NCI-H2171 (cell line): ENCODE data around the gene SCMH1.

Source experiments
- DNase-seq: peaks from one replicate; lab custom pipeline; 2025; lab: John Stamatoyannopoulos, UW

Gene SCMH1

GRCh38 chr1:41024953-41025352 is 217.2 kb downstream of the SCMH1 start:
- DNase-seq: no peak

- no peak for DNase-seq
Observed at GRCh38 chr1:41023279-41023990, 218.7 kb downstream of the SCMH1 start.

- no peak for DNase-seq
Observed at GRCh38 chr1:41022424-41022823, 219.7 kb downstream of the SCMH1 start.

GRCh38 chr1:41021526-41022308 is 220.4 kb downstream of the SCMH1 start, which contains the start of gene SLFNL1:
SLFNL1 (minus strand) TSS chr1:41021725; CDS start chr1:41020660, 1,065 bp downstream.
- no peak for DNase-seq

- DNase-seq: no peak
Observed at GRCh38 chr1:41020654-41021053, 221.5 kb downstream of the SCMH1 start.

- no peak for DNase-seq
Observed at GRCh38 chr1:41020109-41020576, 222.0 kb downstream of the SCMH1 start.

GRCh38 chr1:41019353-41019745 is 222.8 kb downstream of the SCMH1 start:
- DNase-seq: no peak

GRCh38 chr1:41018018-41018410 is 224.1 kb downstream of the SCMH1 start:
- no peak for DNase-seq

GRCh38 chr1:41017141-41018017 is 224.7 kb downstream of the SCMH1 start:
- DNase-seq: no peak

- no peak for DNase-seq
Observed at GRCh38 chr1:41015897-41016470, 226.1 kb downstream of the SCMH1 start.

GRCh38 chr1:41015281-41015896 is 226.7 kb downstream of the SCMH1 start:
- no peak for DNase-seq

GRCh38 chr1:41014871-41015270 is 227.2 kb downstream of the SCMH1 start:
- no peak for DNase-seq

- DNase-seq: no peak
Observed at GRCh38 chr1:41013796-41014195, 228.3 kb downstream of the SCMH1 start.

- no peak for DNase-seq
Observed at GRCh38 chr1:41013024-41013423, 229.1 kb downstream of the SCMH1 start.

- no peak for DNase-seq
Observed at GRCh38 chr1:41010345-41010744, 231.8 kb downstream of the SCMH1 start.

GRCh38 chr1:41009466-41009865 is 232.6 kb downstream of the SCMH1 start:
- no peak for DNase-seq

- no peak for DNase-seq
Observed at GRCh38 chr1:41006942-41007865, 234.9 kb downstream of the SCMH1 start.

GRCh38 chr1:41005876-41006275 is 236.2 kb downstream of the SCMH1 start:
- DNase-seq: no peak

- DNase-seq: peak; percentile 92
Observed at GRCh38 chr1:41003640-41004220, 238.4 kb downstream of the SCMH1 start.

- no peak for DNase-seq
Observed at GRCh38 chr1:41003127-41003639, 238.9 kb downstream of the SCMH1 start.
